T-cell (primary cell): ENCODE data around the gene CBFA2T3. TPM values are rescaled to one million over a fixed set of nuclear protein-coding genes. Genes with fewer than 3 reads are reported as not detected.

ENCODE experiments used
- ATAC-seq, 4 experiments: fragments of 200-7000 bp in 3 of 4; fragments of 150-1000 bp in 1 of 4; cut with Tn5 transposase; replicated peaks in 1 of 4; 1 replicate in 3 of 4; 2 replicates in 1 of 4; pipeline ENCODE4 v1.10.0; 2021; ENCODE audit warnings: moderate library complexity in 3 of 4, mild to moderate bottlenecking in 2 of 4, moderate number of reproducible peaks in 1 of 4
- CTCF ChIA-PET, 2 donors: fragments of 300-600 bp; sonication (Branson Sonifier 250); formaldehyde crosslinking; loops; one replicate each; lab custom pipeline; 2022; ENCODE audit warnings: antibody characterized with exemption in 2 of 2; lab: Charles Lee
- POLR2A ChIA-PET, 2 donors: fragments of 300-600 bp; sonication (Branson Sonifier 250); formaldehyde crosslinking; loops; one replicate each; lab custom pipeline; 2022; ENCODE audit warnings: antibody characterized with exemption in 2 of 2; lab: Charles Lee
- DNase-seq, 35 experiments: peaks; one replicate each; pipeline versions ENCODE4 v3.0.0 to v3.0.0-alpha.2; 2013 to 2023
- H3K27ac ChIP-seq: one replicate; pipeline ENCODE4 v1.5.1; 2013; ENCODE audit warnings: low read length
- H3K27me3 ChIP-seq, 2 experiments: replicated peaks in 1 of 2; 1 replicate in 1 of 2; 2 replicates in 1 of 2; pipeline versions ENCODE4 v1.6.1 to v1.7.0; 2013; ENCODE audit warnings: low read length in 1 of 2, mixed read lengths in 1 of 2; ENCODE audit not compliant: control insufficient read depth in 2 of 2, insufficient read depth in 2 of 2; ENCODE audit errors: extremely low read depth in 1 of 2
- H3K36me3 ChIP-seq, 2 donors: 1 replicate in 1 of 2; 2 replicates in 1 of 2; pipeline versions ENCODE4 v1.6.1 to v1.7.0; 2013; ENCODE audit warnings: low read length in 1 of 2; ENCODE audit not compliant: control insufficient read depth in 2 of 2, insufficient read depth in 1 of 2; ENCODE audit errors: extremely low read depth in 1 of 2
- H3K4me1 ChIP-seq, 2 experiments: 1 replicate in 1 of 2; 2 replicates in 1 of 2; pipeline versions ENCODE4 v1.6.1 to v1.7.0; 2013; ENCODE audit warnings: low read length in 2 of 2, mixed read lengths in 1 of 2; ENCODE audit not compliant: insufficient read depth in 2 of 2, control insufficient read depth in 1 of 2; ENCODE audit errors: extremely low read depth in 1 of 2
- H3K4me3 ChIP-seq, 2 donors: 1 replicate in 1 of 2; 2 replicates in 1 of 2; pipeline versions ENCODE4 v1.5.1 to v1.7.0; 2013; ENCODE audit warnings: mild to moderate bottlenecking in 2 of 2, low read length in 1 of 2, moderate library complexity in 1 of 2; ENCODE audit not compliant: control insufficient read depth in 1 of 2; ENCODE audit errors: extremely low read depth in 1 of 2
- H3K9me3 ChIP-seq: 2 replicates; pipeline ENCODE4 v1.7.0; 2013
- H3K27ac Mint-ChIP-seq, 2 donors: one replicate each; pipeline ENCODE4 v1.8.0; 2020 to 2021; ENCODE audit warnings: mild to moderate bottlenecking in 2 of 2, mixed read lengths in 2 of 2
- H3K27me3 Mint-ChIP-seq, 2 donors: one replicate each; pipeline ENCODE4 v1.8.0; 2021 to 2022; ENCODE audit warnings: mixed read lengths in 2 of 2
- H3K36me3 Mint-ChIP-seq: one replicate; pipeline ENCODE4 v1.8.0; 2021; ENCODE audit warnings: mixed read lengths
- H3K4me1 Mint-ChIP-seq, 3 donors: one replicate each; pipeline ENCODE4 v1.8.0; 2020 to 2022; ENCODE audit warnings: mixed read lengths in 3 of 3, mild to moderate bottlenecking in 1 of 3
- H3K4me3 Mint-ChIP-seq, 3 donors: one replicate each; pipeline ENCODE4 v1.8.0; 2020 to 2022; ENCODE audit warnings: mild to moderate bottlenecking in 3 of 3, mixed read lengths in 3 of 3, moderate library complexity in 3 of 3
- H3K9me3 Mint-ChIP-seq, 3 donors: one replicate each; pipeline ENCODE4 v1.8.0; 2020 to 2022; ENCODE audit warnings: mixed read lengths in 3 of 3
- WGBS: methylation state at CpG from one replicate; pipeline ENCODE4 v1.1.5; 2013; ENCODE audit warnings: missing lambda C conversion rate; ENCODE audit not compliant: insufficient coverage; 5-methylcytosine and 5-hydroxymethylcytosine counted together
- total RNA-seq, 35 experiments: library from RNA in 6 of 35; stranded (reverse) in 6 of 35; fragments of 120-200 nt in 1 of 35; gene quantifications; one replicate each; pipeline versions ENCODE4 v1.2.1 to v1.2.4 and lab custom pipeline; 2013 to 2026

CBFA2T3 gene
- total RNA-seq, 5 donors from 2014 or later (not counting 1 experiment from before 2014, with no cell fraction given): 2.0 to 4.0 (median 2.1) TPM

DNA sequence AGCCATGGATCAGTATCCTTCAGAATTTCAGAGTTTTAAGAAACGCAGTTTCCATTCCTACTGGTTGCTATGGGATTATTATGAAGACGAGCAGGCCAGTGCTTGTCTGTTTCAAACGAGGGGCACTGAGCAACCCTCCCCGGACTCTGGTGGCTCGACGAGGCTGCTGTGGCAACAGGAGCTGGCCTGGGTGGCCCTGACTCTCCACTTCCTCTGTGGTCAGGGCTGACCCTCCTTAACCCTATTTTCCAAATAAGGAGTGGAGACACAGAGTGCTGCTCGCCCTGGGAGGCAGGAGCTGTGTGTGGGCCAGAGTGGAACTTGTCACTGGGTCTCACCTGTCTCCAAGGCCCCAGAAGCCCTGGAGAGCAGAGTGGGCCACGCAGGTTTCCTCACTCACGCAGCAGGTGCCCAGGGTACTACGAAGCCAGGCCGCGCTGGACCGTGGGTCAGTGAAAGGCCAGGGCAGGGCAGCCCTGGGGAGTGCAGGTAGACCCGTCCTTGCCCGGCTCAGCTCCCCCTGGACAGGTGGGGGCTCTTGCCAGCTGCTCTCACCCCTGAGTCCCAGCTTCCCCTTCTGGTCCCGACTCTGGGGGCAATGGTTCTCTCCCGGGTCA is 123.6 kb downstream of the CBFA2T3 start:
- H3K9me3 Mint-ChIP-seq: no peaks in the 10 kb centered on the region
- Histone ChIP-seq H3K27me3 (no peaks in the 10 kb centered on the region), H3K4me3 (no peak overlapping the region), H3K9me3 (no peaks in the 10 kb centered on the region), H3K4me1 (peaks cover 12 to 36% of the 10 kb centered on the region in 2 experiments), H3K36me3 (no peaks in the 10 kb centered on the region), H3K27ac (no peak overlapping the region)
- H3K4me1 Mint-ChIP-seq: peaks cover 28 to 33% (median 33%) of the 10 kb centered on the region in 3 donors
- CTCF ChIA-PET: no interaction called here
- H3K36me3 Mint-ChIP-seq: no peaks in the 10 kb centered on the region
- ATAC-seq: no peak
- WGBS: 90% methylated on average over 16 of the region's 17 CpGs
- H3K4me3 Mint-ChIP-seq: no peak overlapping the region
- no peaks in the 10 kb centered on the region for H3K27me3 Mint-ChIP-seq
- DNase-seq: no peak
- H3K27ac Mint-ChIP-seq: no peak overlapping the region
- POLR2A ChIA-PET: no interaction called here

DNA sequence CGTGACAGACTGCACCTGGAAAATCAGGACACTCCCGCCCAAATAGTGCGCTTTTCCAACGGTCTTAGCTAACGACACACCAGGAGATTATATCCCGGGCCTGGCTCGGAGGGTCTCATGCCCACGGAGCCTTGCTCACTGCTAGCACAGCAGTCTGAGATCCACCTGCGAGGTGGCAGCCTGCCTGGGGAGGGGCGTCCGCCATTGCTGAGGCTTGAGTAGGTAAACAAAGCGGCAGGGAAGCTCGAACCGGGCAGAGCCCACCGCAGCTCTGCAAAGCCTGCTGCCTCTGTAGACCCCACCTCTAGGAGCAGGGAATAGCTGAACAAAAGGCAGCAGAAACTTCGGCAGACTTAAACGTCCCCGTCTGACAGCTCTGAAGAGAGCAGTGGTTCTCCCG is 125.4 kb downstream of the CBFA2T3 start:
- peaks cover 0 to 2% of the 10 kb centered on the region in 2 donors for H3K36me3 ChIP-seq
- DNase-seq: no peak
- no peaks in the 10 kb centered on the region for H3K9me3 ChIP-seq
- H3K4me3 ChIP-seq: no peak overlapping the region
- H3K27ac ChIP-seq: no peak overlapping the region
- H3K27me3 ChIP-seq: no peaks in the 10 kb centered on the region
- Mint-ChIP-seq H3K4me3 (no peak overlapping the region), H3K27me3 (no peaks in the 10 kb centered on the region), H3K27ac (no peak overlapping the region), H3K36me3 (no peaks in the 10 kb centered on the region), H3K4me1 (peaks cover 19 to 22% (median 20%) of the 10 kb centered on the region in 3 donors), H3K9me3 (no peaks in the 10 kb centered on the region)
- WGBS: 93% methylated on average over 19 of the region's 19 CpGs
- ATAC-seq: no peak
- CTCF ChIA-PET: no interaction called here
- peaks cover 4 to 22% of the 10 kb centered on the region in 2 experiments for H3K4me1 ChIP-seq
- POLR2A ChIA-PET: no interaction called here

GRCh38 chr16:88850531-88851199 is 126.3 kb downstream of the CBFA2T3 start:
- H3K4me3 Mint-ChIP-seq: no peak overlapping the region
- H3K27me3 Mint-ChIP-seq: no peaks in the 10 kb centered on the region
- H3K27me3 ChIP-seq: no peaks in the 10 kb centered on the region
- ATAC-seq (no peak), DNase-seq (no peak)
- H3K4me1 ChIP-seq: peaks cover 2 to 15% of the 10 kb centered on the region in 2 experiments
- peaks cover 15 to 18% (median 16%) of the 10 kb centered on the region in 3 donors for H3K4me1 Mint-ChIP-seq
- 94% methylated on average over 29 of the region's 33 CpGs for WGBS
- H3K36me3 ChIP-seq: peaks cover 0 to 2% of the 10 kb centered on the region in 2 donors
- H3K9me3 Mint-ChIP-seq: no peaks in the 10 kb centered on the region
- no peak overlapping the region for H3K27ac Mint-ChIP-seq
- no peaks in the 10 kb centered on the region for H3K9me3 ChIP-seq
- POLR2A ChIA-PET: no interaction called here
- peaks cover 3% of the 10 kb centered on the region for H3K36me3 Mint-ChIP-seq
- CTCF ChIA-PET: no interaction called here
- H3K4me3 ChIP-seq: no peak overlapping the region
- H3K27ac ChIP-seq: no peak overlapping the region

DNA sequence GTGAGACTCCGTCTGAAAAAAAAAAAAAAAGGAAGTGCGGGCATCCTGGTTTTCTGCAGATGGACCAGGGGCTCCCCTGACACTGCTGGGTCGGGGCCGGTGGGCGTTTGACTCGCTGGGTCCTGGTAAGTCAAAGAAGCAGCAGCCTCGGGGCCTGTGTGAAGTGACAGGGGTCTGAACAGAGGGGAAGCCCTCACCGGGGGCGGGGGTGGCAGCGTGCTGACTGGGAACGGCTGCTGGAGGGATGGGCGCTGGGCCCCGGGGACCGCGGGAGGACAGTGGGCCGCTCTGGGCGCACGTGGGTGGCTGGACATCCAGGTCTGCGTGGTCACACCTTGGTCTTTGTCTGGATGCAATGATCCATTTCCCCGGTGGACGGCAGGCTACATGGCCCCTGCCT is 128.4 kb downstream of the CBFA2T3 start:
- peaks cover 3% of the 10 kb centered on the region for H3K36me3 Mint-ChIP-seq
- Histone ChIP-seq H3K27ac (no peak overlapping the region), H3K4me1 (no peaks in the 10 kb centered on the region), H3K4me3 (no peak overlapping the region), H3K36me3 (peaks cover 0 to 2% of the 10 kb centered on the region in 2 donors), H3K27me3 (no peaks in the 10 kb centered on the region), H3K9me3 (no peaks in the 10 kb centered on the region)
- H3K4me3 Mint-ChIP-seq: no peak overlapping the region
- POLR2A ChIA-PET: interaction anchor here in 1 of 2 donors (0.6 kb wide), 1 partner anchor 229 kb away, joined by 3 read pairs; no protein-coding TSS in a partner anchor
- ATAC-seq (no peak), DNase-seq (no peak)
- no peaks in the 10 kb centered on the region for H3K9me3 Mint-ChIP-seq
- no peaks in the 10 kb centered on the region for H3K27me3 Mint-ChIP-seq
- peaks cover 2 to 5% (median 5%) of the 10 kb centered on the region in 3 donors for H3K4me1 Mint-ChIP-seq
- 97% methylated on average over 20 of the region's 21 CpGs for WGBS
- CTCF ChIA-PET: interaction anchor here in 1 of 2 donors (0.6 kb wide), 1 partner anchor 19 kb away, joined by 3 read pairs; no protein-coding TSS in a partner anchor
- no peak overlapping the region for H3K27ac Mint-ChIP-seq

DNA sequence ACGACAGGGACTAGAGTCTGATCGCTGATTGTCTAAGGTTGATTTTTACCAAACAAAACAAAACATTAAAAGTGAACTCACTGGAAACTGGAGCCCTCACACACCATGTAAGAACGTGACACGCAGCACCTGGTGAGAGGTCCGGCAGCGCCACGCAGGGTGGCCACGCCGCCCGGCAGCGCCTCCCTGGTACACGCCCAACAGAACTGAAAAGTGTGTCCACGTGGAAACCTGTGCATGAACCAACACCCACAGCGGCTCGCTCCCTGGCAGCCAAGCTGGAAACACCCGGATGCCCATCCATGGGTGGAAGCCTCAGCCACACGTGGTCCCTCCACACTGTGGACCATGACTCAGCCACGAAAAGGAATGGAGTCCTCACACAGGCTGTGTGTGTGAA is 129.4 kb downstream of the CBFA2T3 start:
- Mint-ChIP-seq H3K27me3 (no peaks in the 10 kb centered on the region), H3K4me3 (no peak overlapping the region), H3K4me1 (peaks cover 2 to 5% (median 4%) of the 10 kb centered on the region in 3 donors), H3K36me3 (peaks cover 3% of the 10 kb centered on the region), H3K27ac (no peak overlapping the region), H3K9me3 (no peaks in the 10 kb centered on the region)
- no peak for DNase-seq
- no peak overlapping the region for H3K27ac ChIP-seq
- ChIA-PET POLR2A (interaction anchor here in 1 of 2 donors (0.6 kb wide), 1 partner anchor 228 kb away, joined by 3 read pairs; no protein-coding TSS in a partner anchor), CTCF (no interaction called here)
- peaks cover 0 to 2% of the 10 kb centered on the region in 2 donors for H3K36me3 ChIP-seq
- no peaks in the 10 kb centered on the region for H3K4me1 ChIP-seq
- no peak for ATAC-seq
- no peak overlapping the region for H3K4me3 ChIP-seq
- H3K9me3 ChIP-seq: no peaks in the 10 kb centered on the region
- no peaks in the 10 kb centered on the region for H3K27me3 ChIP-seq
- WGBS: 94% methylated on average over 18 of the region's 18 CpGs

DNA sequence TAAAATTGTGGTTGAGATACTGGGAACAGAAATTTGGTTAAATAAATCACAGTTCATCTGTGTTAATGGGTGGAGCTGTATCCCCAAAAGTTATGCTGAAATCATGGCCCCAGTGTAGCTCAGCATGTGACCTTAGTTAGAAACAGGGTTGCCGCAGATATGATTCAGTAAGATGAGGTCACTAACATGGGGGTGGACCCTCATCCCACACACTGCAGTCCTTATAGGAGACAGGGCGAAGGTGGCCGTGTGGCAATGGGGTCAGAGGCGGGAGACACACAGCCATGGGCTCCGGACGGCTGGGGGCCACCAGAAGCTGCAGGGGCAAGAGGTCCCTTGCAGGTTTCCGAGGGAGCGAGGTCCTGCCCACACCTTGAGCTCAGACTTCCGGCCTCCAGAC is 130.9 kb downstream of the CBFA2T3 start:
- DNase-seq: no peak
- Mint-ChIP-seq H3K4me3 (no peak overlapping the region), H3K4me1 (no peaks in the 10 kb centered on the region), H3K36me3 (peaks cover 3% of the 10 kb centered on the region), H3K27me3 (no peaks in the 10 kb centered on the region), H3K27ac (no peak overlapping the region), H3K9me3 (no peaks in the 10 kb centered on the region)
- WGBS: 95% methylated on average over 9 of the region's 9 CpGs
- Histone ChIP-seq H3K27ac (no peak overlapping the region), H3K9me3 (no peaks in the 10 kb centered on the region), H3K4me3 (no peak overlapping the region), H3K4me1 (no peaks in the 10 kb centered on the region), H3K36me3 (peaks cover 0 to 4% of the 10 kb centered on the region in 2 donors), H3K27me3 (no peaks in the 10 kb centered on the region)
- ATAC-seq: no peak
- ChIA-PET POLR2A (no interaction called here), CTCF (interaction anchor here in 1 of 2 donors (0.7 kb wide), 2 partner anchors 513 to 537 kb away, joined by 3 to 5 read pairs; no protein-coding TSS in a partner anchor)
